Stimulated activated CD4-positive, alpha-beta T cell treated with anti-CD3 and anti-CD28 coated beads, Interleukin-1b, Interleukin-23, amount 100 ng/mL, for 1 hour (primary cell): ENCODE measurements around the gene SAMD8.
"Not testable (repeated sequence)": the region's sequence is repeated elsewhere in the genome, so short reads cannot be mapped to it uniquely, and the experiment has no call there.

ENCODE experiments used
- DNase-seq, 2 donors: peaks; one replicate each; pipeline ENCODE4 v3.0.0-alpha.2; 2020; ENCODE audit warnings: low read depth in 2 of 2

The SAMD8 gene

DNA sequence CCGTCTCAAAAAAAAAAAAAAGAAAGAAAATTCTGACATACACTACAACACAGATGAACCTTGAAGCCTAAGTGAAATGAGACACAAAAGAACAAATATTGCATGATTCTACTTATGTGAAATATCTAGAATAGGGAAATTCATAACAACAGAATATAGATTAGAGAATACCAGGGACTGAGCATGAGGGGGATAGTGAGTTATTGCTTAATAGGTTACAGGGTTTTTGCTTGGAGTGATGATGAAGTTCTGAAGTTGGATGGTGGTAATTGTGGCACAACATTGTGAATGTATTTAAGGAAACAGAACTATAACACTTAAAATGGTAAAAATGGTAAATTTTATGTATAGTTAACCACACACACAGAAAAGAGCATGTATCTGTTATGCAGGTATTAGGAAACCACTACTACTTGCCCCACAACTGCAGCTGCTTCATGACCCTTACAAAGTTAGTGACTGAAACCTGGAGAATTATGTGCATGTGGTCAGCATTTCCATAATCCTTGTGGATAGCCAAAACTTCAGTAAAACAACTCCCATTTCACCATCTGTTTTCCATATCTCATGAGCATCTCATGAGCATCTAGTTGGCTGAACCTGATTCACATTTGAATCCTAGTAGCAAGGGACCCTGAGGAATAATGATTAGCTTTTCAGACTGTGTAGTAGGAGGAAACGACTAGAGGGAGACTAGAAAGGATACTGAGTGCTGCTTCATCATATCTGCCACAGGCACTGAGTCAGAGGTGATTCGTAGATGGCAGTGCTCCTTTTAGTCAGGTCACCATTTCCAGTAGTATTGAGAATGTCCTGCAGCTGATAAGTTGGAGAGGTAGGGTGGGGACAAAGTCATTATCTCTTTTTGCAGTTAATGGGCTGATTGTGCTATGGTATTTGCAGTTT lies 26.3 kb downstream of the SAMD8 start:
- no peak for DNase-seq

DNA sequence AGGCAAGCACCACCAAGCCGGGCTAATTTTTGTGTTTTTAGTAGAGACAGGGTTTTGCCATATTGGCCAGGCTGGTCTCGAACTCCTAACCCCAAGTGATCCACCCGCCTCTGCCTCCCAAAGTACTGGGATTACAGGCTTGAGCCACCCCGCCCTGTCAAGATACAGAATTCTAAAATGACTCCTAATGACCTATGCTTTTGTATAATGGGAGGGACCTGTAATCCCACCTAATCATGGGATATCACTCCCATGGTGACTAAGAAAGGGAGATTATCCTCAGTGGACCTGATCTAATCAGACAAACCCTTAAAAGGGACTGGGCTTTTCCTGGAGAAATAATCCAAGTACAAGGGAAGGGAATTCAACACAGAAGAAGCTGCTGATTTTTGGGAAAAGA lies 28.8 kb downstream of the SAMD8 start:
- no peak for DNase-seq

DNA sequence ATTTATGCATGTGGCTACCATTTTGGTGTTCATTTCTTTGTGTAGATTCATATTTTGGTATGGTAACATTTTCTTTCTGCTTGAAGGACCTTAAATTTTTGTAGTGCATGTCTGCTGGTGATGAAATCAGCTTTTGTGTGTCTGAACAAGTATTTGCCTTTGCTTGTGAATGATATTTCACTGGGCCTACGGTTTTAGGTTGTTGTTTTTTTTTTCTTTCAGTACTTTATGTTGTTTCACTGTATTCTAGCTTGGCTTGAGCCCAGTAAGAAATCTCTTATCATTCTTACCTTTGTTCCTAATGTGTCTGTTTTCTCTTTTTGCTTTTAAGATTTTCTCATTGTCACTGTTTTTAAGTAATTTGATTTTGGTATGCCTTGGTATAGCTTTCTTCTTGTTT lies 31.9 kb downstream of the SAMD8 start:
- no peak for DNase-seq

DNA sequence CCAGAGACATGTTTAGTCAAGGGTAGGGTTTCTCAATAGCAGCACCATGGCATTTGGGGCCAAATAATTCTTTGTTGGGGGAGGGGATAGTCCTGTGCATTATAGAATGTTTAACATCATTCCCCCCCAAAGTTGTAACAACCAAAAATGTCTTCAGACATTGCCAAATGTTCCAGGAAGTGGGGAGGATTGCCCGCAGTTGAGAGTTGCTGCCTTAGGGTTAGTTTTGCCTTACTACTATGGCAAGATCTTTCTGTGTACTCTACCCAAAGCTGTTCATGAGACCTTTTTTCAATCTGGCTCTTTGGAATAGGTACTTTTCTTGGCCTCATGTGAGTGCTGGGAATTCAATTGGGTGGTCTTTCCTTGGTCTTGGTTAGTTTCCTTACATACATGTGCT lies 34.1 kb downstream of the SAMD8 start:
- DNase-seq, result no peak

DNA sequence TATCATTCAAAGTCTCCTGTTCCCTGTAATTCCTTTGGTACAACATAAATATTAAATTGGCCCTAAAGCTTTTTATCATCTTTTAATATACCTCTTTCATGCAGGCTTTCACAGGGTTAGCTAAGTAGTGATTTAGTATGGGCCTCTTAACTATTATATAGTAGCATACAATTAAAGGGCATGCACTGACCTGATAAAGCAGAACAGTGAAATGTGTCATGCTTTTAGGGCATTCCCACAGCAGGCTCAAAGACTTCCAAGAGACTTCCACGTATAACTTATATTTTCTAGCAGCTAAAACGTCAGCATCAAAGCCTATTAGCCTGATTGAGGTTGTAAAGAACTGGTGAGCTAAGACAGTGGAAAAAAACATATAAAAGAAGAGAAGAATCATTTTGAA lies 35.3 kb downstream of the SAMD8 start:
- no peak for DNase-seq

DNA sequence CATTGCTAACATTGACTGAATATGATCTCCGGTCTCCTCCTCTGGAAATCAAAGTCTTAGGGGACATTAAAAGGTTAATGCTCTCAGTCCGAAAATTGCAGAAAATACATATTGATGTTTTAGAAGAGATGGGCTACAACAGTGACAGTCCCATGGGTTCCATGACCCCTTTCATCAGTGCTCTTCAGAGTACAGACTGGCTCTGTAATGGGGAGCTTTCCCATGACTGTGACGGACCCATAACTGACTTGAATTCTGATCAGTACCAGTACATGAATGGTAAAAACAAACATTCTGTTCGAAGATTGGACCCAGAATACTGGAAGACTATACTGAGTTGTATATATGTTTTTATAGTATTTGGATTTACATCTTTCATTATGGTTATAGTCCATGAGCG lies 39.2 kb downstream of the SAMD8 start:
- DNase-seq, result no peak

DNA sequence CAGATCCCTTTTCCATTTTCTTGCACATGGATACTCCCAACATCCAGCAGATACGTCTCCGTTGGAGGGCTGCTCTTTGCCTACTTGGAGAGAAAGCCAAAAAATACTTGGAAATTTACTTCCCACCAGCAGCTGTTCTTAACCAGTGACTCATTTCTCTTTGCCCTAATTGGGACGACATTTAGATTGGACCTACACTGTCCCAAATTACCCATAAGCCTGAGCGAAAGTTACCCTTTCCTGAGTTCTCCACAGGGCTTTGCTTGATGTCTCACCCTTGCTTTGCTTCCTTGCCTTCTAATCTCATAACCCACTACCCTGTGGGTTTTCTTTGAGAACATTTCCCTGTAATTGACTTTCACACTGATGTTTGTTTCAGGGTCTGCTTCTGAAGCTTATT lies 48.1 kb downstream of the SAMD8 start:
- DNase-seq, result no peak

DNA sequence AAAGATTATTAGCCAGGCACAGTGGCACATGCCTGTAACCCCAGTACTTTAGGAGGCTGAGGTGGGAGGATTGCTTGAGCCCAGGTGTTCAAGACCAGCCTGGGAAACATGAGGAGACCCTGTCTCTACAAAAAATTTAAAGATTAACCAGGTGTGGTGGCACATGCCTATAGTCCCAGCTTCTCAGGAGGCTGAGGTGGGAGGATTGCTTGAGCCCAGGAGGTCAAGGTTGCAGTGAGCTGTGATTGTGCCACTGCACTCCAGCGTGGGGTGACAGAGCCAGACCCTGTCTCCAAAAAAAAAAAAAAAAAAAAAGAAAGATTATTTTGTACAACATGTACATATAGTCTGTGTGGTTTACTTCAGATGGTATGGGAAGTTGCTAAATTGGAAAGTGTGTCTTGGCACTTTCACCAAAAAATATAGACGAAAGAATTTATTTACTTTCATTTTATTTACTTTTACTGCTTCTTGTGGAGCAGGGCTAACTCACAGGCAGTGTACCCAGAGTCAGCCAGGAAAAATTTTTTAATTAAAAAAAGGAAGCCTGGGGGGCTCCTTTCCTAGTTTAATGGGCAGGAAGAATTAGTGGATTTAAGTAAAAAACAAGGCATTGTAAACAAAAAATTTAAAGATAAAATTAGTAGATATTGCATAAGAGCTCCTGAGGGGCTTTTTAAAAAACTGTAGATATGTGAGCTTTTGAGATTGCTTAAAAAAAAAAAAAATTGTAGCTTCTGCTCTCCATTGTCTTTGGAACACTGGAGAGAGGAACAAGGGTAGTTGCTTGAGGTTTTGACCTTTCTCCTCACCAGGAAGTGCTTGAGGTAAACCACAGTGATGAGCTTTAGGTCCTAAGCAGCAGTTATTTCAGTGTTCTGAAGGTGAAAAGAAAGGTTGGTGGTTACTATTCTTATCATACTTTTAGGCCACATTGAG lies 54.5 kb downstream of the SAMD8 start:
- DNase-seq, result no peak

DNA sequence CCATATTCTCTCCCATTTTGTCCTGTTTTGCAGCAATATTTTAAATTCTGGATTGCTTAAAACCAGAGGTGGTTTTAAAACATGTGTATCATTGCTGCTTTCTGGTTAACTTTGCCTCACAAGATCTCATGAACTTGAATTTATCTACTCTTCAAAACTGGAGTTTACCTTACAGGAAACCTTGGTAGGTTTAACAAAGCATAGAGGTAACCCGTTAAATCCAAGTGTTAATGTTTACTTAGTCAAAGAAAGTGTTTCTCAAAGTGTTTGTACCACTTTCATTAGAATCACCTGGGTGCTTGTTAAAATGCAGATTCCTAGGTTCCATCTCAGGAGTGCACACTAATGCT lies 55.1 kb downstream of the SAMD8 start:
- DNase-seq, result no peak

DNA sequence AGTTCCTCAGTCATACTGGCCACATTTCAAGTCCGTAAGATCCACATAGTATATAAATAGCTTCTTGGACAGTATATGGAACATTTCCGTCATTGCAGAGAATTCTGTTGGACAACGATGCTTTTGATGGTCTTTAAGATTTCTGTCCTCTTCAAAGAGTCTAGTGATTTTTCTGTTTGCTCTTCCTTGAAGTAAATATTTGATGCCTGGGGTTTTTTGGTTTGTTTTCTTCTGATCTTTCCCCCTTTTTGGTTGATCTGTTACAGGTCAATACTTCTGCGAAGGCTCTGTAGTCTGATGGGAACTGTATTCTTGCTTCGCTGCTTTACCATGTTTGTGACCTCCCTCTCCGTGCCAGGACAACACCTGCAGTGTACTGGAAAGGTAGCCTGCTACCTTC lies 56.8 kb downstream of the SAMD8 start:
- no peak for DNase-seq

DNA sequence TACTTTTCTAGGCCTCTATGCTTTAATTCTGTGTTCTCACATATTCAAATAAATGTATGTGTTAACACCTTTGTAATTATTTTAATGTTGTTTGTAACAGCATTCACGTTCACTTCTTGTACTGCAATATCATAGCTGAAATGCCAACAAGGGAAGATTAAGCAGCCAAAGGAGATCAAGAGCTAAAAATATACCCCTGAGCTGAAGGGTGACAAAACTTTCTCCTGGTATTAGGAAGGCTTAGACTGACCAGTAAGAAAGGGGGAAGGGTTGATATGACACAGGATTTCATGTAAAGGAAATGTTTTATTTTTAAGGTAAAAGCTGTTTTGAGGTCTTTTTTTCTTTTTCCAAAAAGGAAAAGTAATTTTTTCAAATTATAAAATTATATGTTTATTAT lies 58.8 kb downstream of the SAMD8 start:
- DNase-seq, result no peak

DNA sequence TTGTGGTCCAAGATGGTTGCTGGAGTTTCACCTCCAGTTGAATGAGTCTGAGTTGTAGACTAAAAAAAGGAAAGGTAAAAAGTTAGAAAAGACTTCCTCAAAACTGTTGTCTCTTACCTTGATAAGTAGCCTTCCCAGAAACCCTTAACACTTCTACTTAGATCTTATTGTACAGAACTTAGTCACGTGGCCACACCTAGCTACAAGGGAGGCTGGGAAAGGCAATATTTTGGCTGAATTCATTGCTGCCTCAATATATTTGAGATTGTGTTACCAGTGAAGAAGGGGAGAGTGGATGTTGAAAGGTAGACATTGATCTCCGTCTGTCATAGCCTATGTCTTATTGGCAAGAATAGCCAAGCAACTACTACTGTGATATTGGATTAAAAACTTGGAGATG lies 63.6 kb downstream of the SAMD8 start:
- no peak for DNase-seq

DNA sequence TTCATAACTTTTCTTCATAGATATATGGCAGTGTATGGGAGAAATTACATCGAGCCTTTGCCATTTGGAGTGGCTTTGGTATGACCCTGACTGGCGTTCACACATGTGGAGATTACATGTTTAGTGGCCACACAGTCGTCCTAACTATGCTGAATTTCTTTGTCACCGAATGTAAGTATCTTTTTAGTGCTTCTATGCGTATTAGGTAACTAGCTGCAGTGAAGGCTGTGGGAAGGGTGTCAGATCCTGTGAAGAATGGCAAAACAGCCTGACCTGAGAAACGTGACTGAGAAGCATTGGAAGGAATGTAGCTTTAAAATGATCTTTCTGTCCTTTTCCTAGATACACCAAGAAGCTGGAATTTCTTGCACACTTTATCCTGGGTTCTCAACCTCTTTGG lies 64.6 kb downstream of the SAMD8 start:
- no peak for DNase-seq

DNA sequence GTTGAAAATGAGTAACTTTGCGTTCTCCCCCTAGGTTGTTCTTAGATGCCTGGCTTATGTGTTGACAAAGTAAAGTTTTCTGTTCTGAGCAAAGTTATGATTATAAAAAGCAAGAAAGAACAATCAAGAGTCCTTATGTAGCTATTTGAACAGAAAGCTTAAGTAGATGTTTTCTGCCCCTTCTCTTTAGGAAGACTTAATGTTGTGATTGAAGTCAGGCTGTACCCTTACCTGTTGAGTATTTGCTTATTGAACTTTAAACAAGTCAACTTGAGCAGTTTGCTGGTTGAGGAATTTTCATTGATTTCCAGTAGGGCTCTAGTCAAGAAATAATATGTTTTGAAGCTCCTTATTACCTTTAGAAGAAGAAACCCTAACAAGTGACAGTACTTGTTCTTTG lies 65.3 kb downstream of the SAMD8 start:
- DNase-seq, result no peak

DNA sequence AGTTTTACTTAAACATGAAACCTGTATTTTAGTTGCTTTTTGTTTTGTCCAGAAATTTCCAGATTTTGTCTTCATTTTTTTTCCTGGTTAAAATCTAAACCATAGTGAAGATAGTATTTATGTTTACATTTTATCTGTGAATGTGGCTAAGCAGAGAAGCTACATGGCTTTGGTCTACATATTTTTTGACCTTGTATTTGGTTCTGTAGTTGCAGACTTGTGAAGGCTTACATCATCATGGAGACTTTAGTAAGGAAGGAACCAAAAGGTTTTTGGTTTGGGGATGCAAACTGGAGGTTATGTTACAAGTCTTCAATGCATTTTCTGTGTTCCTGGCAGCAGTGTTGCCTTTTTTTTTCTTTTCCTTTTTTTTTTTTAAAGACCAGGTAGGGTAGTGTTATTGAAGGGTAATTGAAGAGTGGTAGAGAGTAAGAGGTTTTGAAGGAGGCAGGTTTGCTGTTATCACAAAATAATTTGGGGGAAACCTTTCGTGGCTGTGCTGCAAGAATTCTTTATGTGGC lies 68.3 kb downstream of the SAMD8 start:
- no peak for DNase-seq

DNA sequence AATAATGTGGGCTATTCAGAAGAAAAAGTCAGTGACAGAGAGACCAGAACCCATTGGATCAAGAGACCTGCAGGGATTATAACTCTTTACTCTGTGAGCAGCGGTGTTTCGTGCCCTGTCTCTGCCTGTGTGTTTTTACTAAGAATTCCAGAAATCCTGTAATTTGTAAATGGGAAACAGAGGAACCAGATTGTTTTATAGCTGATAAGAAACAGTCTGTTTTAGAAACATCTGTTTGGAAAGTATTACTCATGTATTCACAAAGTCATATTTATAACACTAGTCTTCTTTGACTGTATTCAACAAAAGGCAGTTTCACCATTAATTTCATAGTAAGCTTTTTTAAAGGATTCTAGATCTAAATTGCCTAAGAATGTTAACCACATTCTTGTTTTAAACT lies 69.1 kb downstream of the SAMD8 start:
- DNase-seq, result no peak

DNA sequence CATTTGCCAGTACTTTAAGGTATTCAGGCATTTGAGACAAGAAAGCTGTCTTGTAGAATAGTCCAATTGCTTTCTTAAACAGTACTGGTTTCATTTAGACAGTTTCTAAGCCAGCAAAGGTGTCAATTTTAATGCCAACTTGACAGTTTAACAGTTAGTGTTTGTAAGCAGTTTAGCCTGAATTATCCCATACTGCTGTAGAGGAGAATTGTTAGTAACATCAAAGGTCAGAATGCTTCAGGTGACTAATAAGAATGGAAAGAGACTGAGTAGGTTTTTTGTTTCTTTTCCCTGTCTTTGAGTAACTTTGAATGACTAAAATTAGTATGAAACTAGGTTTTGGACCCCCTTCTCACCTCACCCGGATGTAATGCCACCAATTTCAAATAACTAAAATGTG lies 69.6 kb downstream of the SAMD8 start:
- DNase-seq, result no peak

DNA sequence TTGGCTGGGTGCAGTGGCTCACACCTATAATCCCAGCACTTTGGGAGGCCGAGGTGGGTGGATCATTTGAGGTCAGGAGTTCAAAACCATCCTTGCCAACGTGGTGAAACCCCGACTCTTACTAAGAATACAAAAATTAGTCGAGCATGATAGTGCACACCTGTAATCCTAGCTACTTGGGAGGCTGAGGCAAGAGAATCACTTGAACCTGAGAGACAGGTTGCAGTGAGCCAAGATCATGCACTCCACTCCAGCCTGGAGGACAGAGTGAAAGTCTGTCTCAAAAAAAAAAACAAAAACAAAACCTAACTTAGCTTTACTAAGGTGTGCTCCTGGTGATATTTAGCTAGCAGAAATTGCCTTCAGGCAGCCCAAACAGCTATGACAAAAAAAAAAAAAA lies 74.9 kb downstream of the SAMD8 start:
- DNase-seq, result no peak

DNA sequence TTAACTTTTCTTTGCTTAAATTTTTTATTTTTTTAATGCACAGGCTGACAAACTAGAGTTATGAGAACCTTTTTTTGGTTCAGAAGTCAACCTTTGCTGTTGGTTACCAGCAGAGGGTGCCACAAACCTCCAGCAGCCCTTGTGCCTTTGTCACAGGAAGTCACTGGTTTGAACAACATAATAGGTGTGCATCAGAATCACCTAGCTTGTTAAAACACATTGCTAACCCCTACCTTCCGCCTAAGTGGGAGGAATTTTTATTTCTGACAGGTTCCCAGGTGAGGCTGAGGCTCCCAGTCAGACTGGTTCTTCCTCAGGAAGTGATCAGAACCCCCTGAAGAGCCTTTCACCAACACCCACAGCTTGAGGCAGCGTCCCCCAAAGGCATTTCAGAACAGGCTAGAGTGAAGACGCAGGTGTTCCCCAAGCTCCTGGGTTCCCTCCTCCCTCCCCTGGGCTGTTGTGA lies 76.5 kb downstream of the SAMD8 start:
- peak; percentile 15 to 33 for DNase-seq

DNA sequence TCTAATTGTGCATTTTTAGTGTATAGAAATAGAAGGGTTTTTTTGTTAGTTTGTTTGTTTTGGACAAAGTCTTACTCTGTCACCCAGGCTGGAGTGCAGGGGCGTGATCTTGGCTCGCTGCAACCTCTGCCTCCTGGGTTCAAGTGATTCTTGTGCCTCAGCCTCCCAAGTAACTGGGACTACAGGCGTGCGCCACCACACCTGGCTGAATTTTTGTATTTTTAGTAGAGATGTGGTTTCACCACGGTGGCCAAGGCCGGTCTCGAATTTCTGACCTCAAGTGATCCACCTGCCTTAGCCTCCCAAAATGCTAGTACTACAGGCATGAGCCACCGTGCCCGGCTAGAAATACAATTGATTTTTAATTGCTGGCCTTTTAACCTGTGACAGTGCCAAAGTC lies 77.1 kb downstream of the SAMD8 start:
- not testable (repeated sequence) for DNase-seq

DNA sequence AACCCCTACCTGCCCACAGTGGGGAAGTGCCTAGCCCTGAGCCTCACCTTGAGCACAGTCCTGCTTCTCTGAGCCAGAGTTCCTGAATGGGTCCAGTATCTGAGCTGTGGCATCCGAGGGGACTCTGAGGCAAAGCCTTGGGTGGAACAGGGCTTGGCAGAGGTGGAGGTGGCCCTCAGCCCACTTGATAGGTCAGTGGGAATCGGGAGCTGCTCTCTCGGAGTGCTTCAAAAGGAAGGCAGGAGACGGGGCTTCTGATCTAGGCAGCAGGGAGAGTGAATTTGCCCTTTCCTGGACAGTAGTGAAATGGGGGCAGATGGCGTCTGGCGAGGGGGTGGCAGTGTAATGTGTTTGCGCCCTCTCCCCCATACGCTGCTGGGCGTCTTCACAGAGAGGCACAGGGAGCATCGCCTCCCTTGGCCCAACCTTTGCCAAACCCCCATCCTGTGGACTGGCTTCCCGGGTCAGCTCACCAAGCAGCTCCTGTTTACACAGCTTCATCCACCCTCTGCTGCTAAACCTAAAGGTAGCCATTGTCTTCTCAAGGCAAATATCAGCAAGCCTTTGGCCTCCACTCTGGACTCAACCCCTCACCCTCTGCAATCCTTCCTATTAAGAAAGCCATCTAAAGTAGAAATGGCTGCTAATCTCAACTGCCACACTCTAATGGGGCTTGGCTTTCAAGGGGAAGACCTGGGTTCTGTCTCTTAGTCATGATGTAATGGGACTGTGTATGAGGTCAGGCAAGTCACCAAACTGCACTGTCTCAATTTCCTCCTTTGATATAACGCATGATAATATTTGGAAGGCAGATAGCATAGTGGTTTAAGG lies 78.0 kb downstream of the SAMD8 start:
- no peak for DNase-seq
